Colonic mucosa (tissue), 4 donors: ENCODE measurements around the gene BPTF. TPM values are rescaled to one million over a fixed set of nuclear protein-coding genes. Genes with fewer than 3 reads are reported as not detected.
"Not testable (repeated sequence)": the region's sequence is repeated elsewhere in the genome, so short reads cannot be mapped to it uniquely, and the experiment has no call there.

ENCODE experiments used
- DNase-seq: peaks from one replicate; pipeline ENCODE4 v3.0.0-alpha.2; 2020
- H3K27ac ChIP-seq: fragments of 200-600 bp; one replicate; pipeline ENCODE4 v1.8.0; 2021
- H3K27me3 ChIP-seq: fragments of 200-600 bp; one replicate; pipeline ENCODE4 v1.8.0; 2021
- H3K36me3 ChIP-seq: fragments of 200-600 bp; one replicate; pipeline ENCODE4 v1.8.0; 2021
- H3K4me1 ChIP-seq: fragments of 200-600 bp; one replicate; pipeline ENCODE4 v1.8.0; 2021; ENCODE audit warnings: mild to moderate bottlenecking
- H3K4me3 ChIP-seq: fragments of 200-600 bp; one replicate; pipeline ENCODE4 v1.8.0; 2021
- H3K9ac ChIP-seq, 2 donors: one replicate each; pipeline ENCODE4 v1.7.0; 2013; ENCODE audit warnings: control low read depth in 2 of 2, low read depth in 2 of 2, low read length in 2 of 2
- H3K9me3 ChIP-seq: fragments of 200-600 bp; one replicate; pipeline ENCODE4 v1.8.0; 2021
- CTCF ChIP-seq: fragments of 200-600 bp; IDR thresholded peaks from one replicate; pipeline ENCODE4 v1.8.0; 2022; ENCODE audit warnings: antibody characterized with exemption, mild to moderate bottlenecking
- intact Hi-C: fragments of 100-400 bp; cut with DNase I; formaldehyde crosslinking; loops from one replicate; pipeline ENCODE4 v1.14.1; 2022
- total RNA-seq, 2 donors: library from RNA; stranded (reverse); fragmentation: NEBNext Ultra II Directional in 1 of 2; extraction: Animal tissue kit (Norgen Biotek cat#: 25700) in 1 of 2; gene quantifications; one replicate each; pipeline ENCODE4 v1.2.1, GENCODE V29; 2021
- donor health status: healthy.
- donor health status: DM: no; HTN: no; CAD: no.
- donor health status: DM: no; HTN: no; CAD: no.

Gene BPTF
- total RNA-seq, 2 donors from 2014 or later, result 61.3 to 77.9 TPM

DNA sequence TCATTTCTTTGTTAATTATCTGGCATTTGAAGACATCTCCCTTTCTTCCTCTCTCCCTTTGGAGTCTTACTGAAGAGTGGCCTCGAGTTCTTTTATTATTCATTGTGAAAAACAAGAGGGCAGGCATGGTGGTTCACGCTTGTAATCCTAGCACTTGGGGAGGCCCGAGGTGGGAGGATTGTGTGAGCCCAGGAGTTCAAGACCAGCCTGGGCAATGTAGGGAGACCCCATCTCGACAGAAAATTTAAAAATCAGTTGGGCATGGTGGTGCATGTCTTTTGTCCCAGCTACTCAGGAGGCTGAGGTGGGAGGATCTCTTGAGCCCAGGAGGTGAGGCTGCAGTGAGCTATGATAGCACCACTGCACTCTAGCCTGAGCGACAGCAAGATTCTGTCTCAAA, 20.1 kb downstream of the BPTF start:
- no peak for TF ChIP-seq CTCF
- no peaks in the 10 kb centered on the region for H3K27me3 ChIP-seq
- H3K4me3 ChIP-seq, result no peak overlapping the region
- intact Hi-C loops, result no loop called here
- H3K9me3 ChIP-seq, result no peaks in the 10 kb centered on the region
- H3K27ac ChIP-seq, result no peak overlapping the region
- no peaks in the 10 kb centered on the region for H3K4me1 ChIP-seq
- no peak for DNase-seq
- H3K9ac ChIP-seq, result no peak overlapping the region
- no peaks in the 10 kb centered on the region for H3K36me3 ChIP-seq

- H3K9ac ChIP-seq, H3K36me3 ChIP-seq, H3K4me1 ChIP-seq, H3K27ac ChIP-seq, H3K9me3 ChIP-seq, DNase-seq, H3K4me3 ChIP-seq, H3K27me3 ChIP-seq, intact Hi-C loops: not testable (repeated sequence)
Measured at GRCh38 chr17:67848189-67848588, 22.9 kb downstream of the BPTF start.

DNA sequence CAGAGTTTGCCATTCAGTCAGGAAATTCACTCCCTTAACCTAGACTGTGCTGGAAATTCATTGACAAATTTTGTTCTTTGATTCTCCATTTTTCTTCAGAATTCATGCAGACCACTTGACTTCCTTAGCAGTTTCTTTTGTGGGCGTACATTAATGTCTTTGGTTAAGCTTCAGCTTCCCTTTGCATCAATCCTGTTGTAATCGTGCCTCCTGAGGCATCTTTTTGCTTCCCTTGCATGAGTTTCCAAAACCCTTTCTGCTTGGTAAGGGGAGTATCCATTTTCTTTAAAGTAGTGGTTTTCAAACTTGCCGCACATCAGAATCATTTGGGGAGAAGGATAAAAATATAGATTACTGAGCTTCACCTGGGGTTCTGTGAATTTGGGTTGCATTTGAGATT, 23.5 kb downstream of the BPTF start:
- not testable (repeated sequence) for H3K36me3 ChIP-seq

GRCh38 chr17:67850991-67851631, 25.8 kb downstream of the BPTF start:
- Histone ChIP-seq H3K9me3 (no peaks in the 10 kb centered on the region), H3K36me3 (no peaks in the 10 kb centered on the region), H3K4me3 (no peak overlapping the region), H3K27ac (no peak overlapping the region), H3K9ac (no peak overlapping the region), H3K27me3 (no peaks in the 10 kb centered on the region), H3K4me1 (no peaks in the 10 kb centered on the region)
- TF ChIP-seq CTCF, result no peak
- intact Hi-C loops, result no loop called here
- DNase-seq, result no peak

More for the DNA sequence above, 23.5 kb downstream of the BPTF start:
- DNase-seq, H3K4me1 ChIP-seq, H3K27me3 ChIP-seq, H3K4me3 ChIP-seq, intact Hi-C loops, H3K9me3 ChIP-seq, H3K27ac ChIP-seq, H3K9ac ChIP-seq: not testable (repeated sequence)

GRCh38 chr17:67853703-67854102, 28.4 kb downstream of the BPTF start:
- Histone ChIP-seq H3K27me3 (no peaks in the 10 kb centered on the region), H3K4me3 (no peak overlapping the region), H3K9ac (no peak overlapping the region), H3K27ac (no peak overlapping the region), H3K36me3 (no peaks in the 10 kb centered on the region), H3K9me3 (no peaks in the 10 kb centered on the region), H3K4me1 (no peaks in the 10 kb centered on the region)
- intact Hi-C loops, result no loop called here
- DNase-seq, result no peak
- TF ChIP-seq CTCF, result no peak

DNA sequence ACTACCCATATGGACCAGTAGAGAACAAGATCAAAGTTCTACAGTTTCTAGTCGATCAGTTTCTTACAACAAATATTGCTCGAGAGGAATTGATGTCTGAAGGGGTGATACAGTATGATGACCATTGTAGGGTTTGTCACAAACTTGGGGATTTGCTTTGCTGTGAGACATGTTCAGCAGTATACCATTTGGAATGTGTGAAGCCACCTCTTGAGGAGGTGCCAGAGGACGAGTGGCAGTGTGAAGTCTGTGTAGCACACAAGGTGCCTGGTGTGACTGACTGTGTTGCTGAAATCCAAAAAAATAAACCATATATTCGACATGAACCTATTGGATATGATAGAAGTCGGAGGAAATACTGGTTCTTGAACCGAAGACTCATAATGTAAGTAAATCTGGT, 29.1 kb downstream of the BPTF start:
- no peak for TF ChIP-seq CTCF
- intact Hi-C loops, result no loop called here
- no peak for DNase-seq

More for the DNA sequence above, 29.1 kb downstream of the BPTF start:
- H3K9me3 ChIP-seq, result no peaks in the 10 kb centered on the region
- H3K36me3 ChIP-seq, result no peaks in the 10 kb centered on the region
- H3K4me1 ChIP-seq, result no peaks in the 10 kb centered on the region
- no peak overlapping the region for H3K9ac ChIP-seq
- no peak overlapping the region for H3K27ac ChIP-seq
- H3K4me3 ChIP-seq, result no peak overlapping the region
- H3K27me3 ChIP-seq, result no peaks in the 10 kb centered on the region
